GM12878 (cell line): ENCODE results near the gene OR13C8. TPM values are rescaled to one million over a fixed set of nuclear protein-coding genes. Genes with fewer than 3 reads are reported as not detected.

Source experiments
- ATAC-seq: fragments of 200-7000 bp; cut with Tn5 transposase; 3 replicates; pipeline ENCODE4 v1.9.1; 2020; ENCODE audit warnings: mild to moderate bottlenecking, moderate library complexity
- BruUV-seq: library from RNA; stranded (reverse); fragments of 400-500 nt; replicated peaks from 2 replicates; lab custom pipeline; 2021; lab: Mats Ljungman, UMichigan
- CTCF ChIA-PET: fragments of 300-600 bp; sonication (Branson Sonifier 250); formaldehyde crosslinking; extraction: SDS; loops from one replicate; lab custom pipeline; 2021; ENCODE audit warnings: inconsistent platforms; lab: Yijun Ruan, JAX
- POLR2A ChIA-PET: fragments of 350-600 bp; formaldehyde crosslinking; extraction: SDS; loops from one replicate; lab custom pipeline; 2021; ENCODE audit warnings: inconsistent platforms; lab: Charles Lee
- RAD21 ChIA-PET: fragments of 300-600 bp; sonication (Branson Sonifier 250); formaldehyde crosslinking; loops from one replicate; lab custom pipeline; 2023; ENCODE audit warnings: antibody characterized with exemption; ENCODE audit not compliant: unreplicated experiment; lab: Charles Lee
- SMC1A ChIA-PET: fragments of 300-600 bp; sonication (Branson Sonifier 250); formaldehyde crosslinking; loops from one replicate; lab custom pipeline; 2023; ENCODE audit not compliant: unreplicated experiment, uncharacterized antibody; lab: Charles Lee
- DNase-seq: peaks from one replicate; pipeline ENCODE4 v3.0.0-alpha.2; 2011; ENCODE audit warnings: low read depth, low spot score
- FAIRE-seq: peaks from 3 replicates; lab custom pipeline; 2011; peaks lifted over from hg19 to GRCh38; lab: Jason Lieb, UNC
- H2AFZ ChIP-seq: 2 replicates; pipeline ENCODE4 v1.6.0; 2011; ENCODE audit warnings: low read depth, low read length, control low read depth; ENCODE audit not compliant: control insufficient read depth
- H3K27ac ChIP-seq: 2 replicates; pipeline ENCODE4 v1.5.1; 2011; ENCODE audit warnings: control low read depth; ENCODE audit not compliant: control insufficient read depth, insufficient read depth
- H3K27me3 ChIP-seq, 2 experiments: replicated peaks in 1 of 2; 2 replicates each; pipeline versions ENCODE4 v1.6.0 to v1.6.1; 2011; ENCODE audit warnings: low read length in 1 of 2; ENCODE audit not compliant: control insufficient read depth in 2 of 2, insufficient read depth in 2 of 2
- H3K36me3 ChIP-seq, 2 experiments: 2 replicates each; pipeline ENCODE4 v1.5.1; 2011; ENCODE audit warnings: low read length in 1 of 2; ENCODE audit not compliant: control insufficient read depth in 2 of 2, insufficient read depth in 2 of 2
- H3K4me1 ChIP-seq: 2 replicates; pipeline ENCODE4 v1.6.1; 2011; ENCODE audit warnings: mild to moderate bottlenecking, low read length, moderate library complexity, mixed read lengths; ENCODE audit not compliant: control insufficient read depth, insufficient read depth
- H3K4me2 ChIP-seq: 2 replicates; pipeline ENCODE4 v1.6.0; 2011; ENCODE audit warnings: control low read depth; ENCODE audit not compliant: control insufficient read depth, insufficient read depth
- H3K4me3 ChIP-seq: fragments of 200-600 bp; sonication (generic); 2 replicates; pipeline ENCODE4 v1.5.1; 2016
- H3K79me2 ChIP-seq: 2 replicates; pipeline ENCODE4 v1.6.0; 2011; ENCODE audit warnings: low read length; ENCODE audit not compliant: control insufficient read depth, insufficient read depth
- H3K9ac ChIP-seq: 2 replicates; pipeline ENCODE4 v1.8.0; 2011; ENCODE audit warnings: low read length, control low read depth, mixed read lengths; ENCODE audit not compliant: control insufficient read depth, insufficient read depth
- H3K9me3 ChIP-seq: replicated peaks from 3 replicates; pipeline ENCODE4 v1.5.1; 2011; ENCODE audit warnings: mild to moderate bottlenecking, low read length; ENCODE audit not compliant: control insufficient read depth, insufficient read depth
- H4K20me1 ChIP-seq: 2 replicates; pipeline ENCODE4 v1.6.0; 2011; ENCODE audit not compliant: control insufficient read depth, insufficient read depth
- ATF7 ChIP-seq: fragments of 450-650 bp; IDR thresholded peaks from 2 replicates; pipeline ENCODE4 v1.6.1; 2016; ENCODE audit warnings: low read depth, mild to moderate bottlenecking
- BACH1 ChIP-seq: fragments of 450-650 bp; IDR thresholded peaks from 2 replicates; pipeline ENCODE4 v1.6.1; 2017; ENCODE audit warnings: mild to moderate bottlenecking, borderline replicate concordance
- BRCA1 ChIP-seq: IDR thresholded peaks from 2 replicates; pipeline ENCODE4 v1.6.1; 2011; ENCODE audit warnings: low read depth, low read length, improper control_type of control experiment
- CREB1 ChIP-seq: IDR thresholded peaks from 2 replicates; pipeline ENCODE4 v1.6.1; 2012; ENCODE audit warnings: low read depth, mild to moderate bottlenecking, inconsistent platforms
- JUNB ChIP-seq: IDR thresholded peaks from 2 replicates; pipeline ENCODE4 v1.6.1; 2016; ENCODE audit warnings: antibody characterized with exemption, mild to moderate bottlenecking
- RCOR1 ChIP-seq: conservative IDR thresholded peaks from 2 replicates; pipeline ENCODE4 v1.6.1; 2012; ENCODE audit warnings: low read depth, low read length, improper control_type of control experiment
- SMC3 ChIP-seq: IDR thresholded peaks from 2 replicates; pipeline ENCODE4 v1.6.1; 2011; ENCODE audit warnings: low read length, improper control_type of control experiment, borderline replicate concordance
- STAT3 ChIP-seq: IDR thresholded peaks from 2 replicates; pipeline ENCODE4 v1.6.1; 2011; ENCODE audit warnings: low read depth, low read length, improper control_type of control experiment
- SUPT20H ChIP-seq: IDR thresholded peaks from 2 replicates; pipeline ENCODE4 v1.6.1; 2011; ENCODE audit warnings: low read depth, mild to moderate bottlenecking, low read length, moderate library complexity, borderline replicate concordance; ENCODE audit not compliant: control insufficient read depth
- ZBTB40 ChIP-seq: fragments of 450-650 bp; IDR thresholded peaks from 2 replicates; pipeline ENCODE4 v1.6.1; 2016; ENCODE audit warnings: mild to moderate bottlenecking, moderate library complexity, borderline replicate concordance
- ZNF592 ChIP-seq: fragments of 450-650 bp; IDR thresholded peaks from 2 replicates; pipeline ENCODE4 v1.6.1; 2017; ENCODE audit warnings: mild to moderate bottlenecking, moderate library complexity
- ZSCAN29 ChIP-seq: fragments of 450-650 bp; IDR thresholded peaks from 2 replicates; pipeline ENCODE4 v1.6.1; 2017; ENCODE audit warnings: mild to moderate bottlenecking, moderate library complexity
- WGBS: methylation state at CpG from one replicate; pipeline ENCODE4 v1.1.6; 2016; ENCODE audit warnings: low lambda C conversion rate; ENCODE audit not compliant: insufficient replicate concordance, insufficient coverage; ENCODE audit errors: missing lambda C conversion rate; 5-methylcytosine and 5-hydroxymethylcytosine counted together
- in situ Hi-C: fragments of 300-500 bp; cut with MboI; formaldehyde crosslinking; loops from 9 replicates; pipeline ENCODE4 v1.14.3; 2018; ENCODE audit warnings: mixed read lengths
- intact Hi-C: fragments of 100-400 bp; cut with micrococcal nuclease; formaldehyde crosslinking; loops from one replicate; pipeline ENCODE4 v1.14.2; 2022; ENCODE audit not compliant: unreplicated experiment
- polyA plus RNA-seq, 11 experiments: library from polyadenylated mRNA; depleted of rRNA in 4 of 11; unstranded in 6 of 11; stranded (reverse) in 5 of 11; fragments of >200 nt; fragmentation: Nextera tagmentation in 4 of 11; fragmentation: Illumina TruSeq in 1 of 11; extraction: Ambion mirVana in 4 of 11; extraction: Trizol in 1 of 11; gene quantifications; 1 replicate in 1 of 11; 2 replicates in 10 of 11; pipeline versions ENCODE4 v1.2.1 to v1.2.3, GENCODE V29; 2011 to 2016; ENCODE audit warnings: inconsistent platforms in 2 of 11, missing spikeins in 2 of 11, low read depth in 1 of 11
- total RNA-seq, 4 experiments: library from RNA; depleted of rRNA in 3 of 4; stranded (reverse); fragments of >200 nt in 3 of 4; fragmentation: Illumina TruSeq in 1 of 4; extraction: Trizol in 1 of 4; gene quantifications; 2 replicates each; pipeline versions ENCODE4 v1.2.1 to v1.2.3, GENCODE V29; 2013 to 2021

OR13C8 gene
- total and polyA plus RNA-seq, 10 of the 15 experiments (the other 5 are each of a cell fraction or from before 2014, with no cell fraction given), result not detected

DNA sequence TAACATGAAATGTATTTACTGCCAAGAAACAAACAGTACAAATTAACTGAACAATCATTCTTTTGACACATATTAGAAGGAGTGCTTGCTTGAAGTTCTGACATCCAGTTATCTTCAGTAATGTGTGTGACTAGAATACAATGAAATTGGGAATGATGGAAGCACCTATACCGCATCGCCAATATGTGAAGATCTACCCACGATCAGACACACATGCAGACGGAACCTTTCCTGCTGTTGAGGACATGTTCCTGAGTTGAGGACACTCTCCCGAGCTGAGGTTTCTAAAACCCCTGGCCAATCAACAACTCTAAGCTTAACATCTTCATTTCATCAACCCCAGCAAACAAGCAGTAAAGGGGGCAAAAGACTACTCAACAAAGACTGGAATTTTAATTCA lies 32.2 kb upstream of the OR13C8 start, which contains the start of gene OR13C3:
TSS of gene OR13C3 (minus strand) at position 101 of the 400 bp plus-strand sequence. CDS start 133 bp downstream, outside the sequence.
- ATAC-seq (no peak), FAIRE-seq (no peak), DNase-seq (no peak)
- no peak within 1 kb of the TSS for H3K4me2 ChIP-seq
- in situ Hi-C loops (no loop called here), intact Hi-C loops (no loop called here)
- H2AFZ ChIP-seq, result no peak within 1 kb of the TSS
- H3K4me3 ChIP-seq, result no peak within 1 kb of the TSS
- H3K27ac ChIP-seq, result no peak within 1 kb of the TSS
- BruUV-seq, result no TSS peak
- no peaks in the 10 kb centered on the region for H3K79me2 ChIP-seq
- no peak within 1 kb of the TSS for H3K9ac ChIP-seq
- CTCF ChIA-PET, result interaction anchor here (1.3 kb wide), 1 partner anchor 42 kb away, joined by 4 read pairs; no protein-coding TSS in a partner anchor
- no peaks in the 10 kb centered on the region for H3K4me1 ChIP-seq
- SMC1A ChIA-PET, result no interaction called here
- RAD21 ChIA-PET, result no interaction called here
- no peaks in the 10 kb centered on the region for H3K27me3 ChIP-seq
- H3K36me3 ChIP-seq, result no peaks in the 10 kb centered on the region
- no peak for TF ChIP-seq ZNF592
- TF ChIP-seq SMC3, result no peak
- TF ChIP-seq BACH1, result no peak
- no peak for TF ChIP-seq ATF7
- TF ChIP-seq SUPT20H, result no peak
- TF ChIP-seq CREB1, result no peak
- TF ChIP-seq RCOR1, result no peak
- TF ChIP-seq ZBTB40, result no peak
- TF ChIP-seq JUNB, result no peak
- TF ChIP-seq BRCA1, result no peak
- TF ChIP-seq STAT3, result no peak
- TF ChIP-seq ZSCAN29, result no peak
- WGBS, result 62% methylated on average over 5 of the region's 5 CpGs
- no peaks in the 10 kb centered on the region for H4K20me1 ChIP-seq
- POLR2A ChIA-PET, result interaction anchor here (0.6 kb wide), 1 partner anchor 454 kb away, joined by 6 read pairs; no protein-coding TSS in a partner anchor
- no peaks in the 10 kb centered on the region for H3K9me3 ChIP-seq
